K562 (cell line): ENCODE results near the gene CTIF. TPM values are rescaled to one million over a fixed set of nuclear protein-coding genes. Genes with fewer than 3 reads are reported as not detected.

Experiments used
- ATAC-seq: fragments of 200-7000 bp; cut with Tn5 transposase; 3 replicates; pipeline ENCODE4 v1.9.1; 2020; ENCODE audit warnings: moderate library complexity
- BruUV-seq: library from RNA; stranded (reverse); fragments of 400-500 nt; replicated peaks from 2 replicates; lab custom pipeline; 2021; lab: Mats Ljungman, UMichigan
- CTCF ChIA-PET: fragments of 300-600 bp; formaldehyde crosslinking; extraction: SDS; loops from one replicate; lab custom pipeline; 2021; ENCODE audit warnings: low intra/inter-chr PET ratio; lab: Yijun Ruan, JAX
- POLR2A ChIA-PET: fragments of 300-600, 350-650 bp; sonication (Branson Sonifier 250); formaldehyde crosslinking; extraction: SDS; loops from one replicate; lab custom pipeline; 2021; ENCODE audit warnings: antibody characterized with exemption, inconsistent platforms; lab: Yijun Ruan, JAX
- DNase-seq, 4 experiments: peaks; one replicate each; pipeline versions ENCODE4 v3.0.0 to v3.0.0-alpha.2; 2011 to 2018; ENCODE audit warnings: low spot score in 3 of 4, mixed read lengths in 3 of 4; ENCODE audit errors: extremely low read depth in 1 of 4
- FAIRE-seq: peaks from 2 replicates; lab custom pipeline; 2011; peaks lifted over from hg19 to GRCh38; lab: Jason Lieb, UNC
- H2AFZ ChIP-seq: 2 replicates; pipeline ENCODE4 v1.6.0; 2011; ENCODE audit warnings: low read depth, low read length, control low read depth, inconsistent platforms
- H3K27ac ChIP-seq: fragments of 200-600 bp; 3 replicates; pipeline ENCODE4 v1.8.0; 2011; ENCODE audit warnings: low read depth, mild to moderate bottlenecking, control low read depth, inconsistent platforms, low read length, moderate library complexity, mixed read lengths; ENCODE audit errors: extremely low read depth
- H3K27me3 ChIP-seq, 2 experiments: fragments of 300-600 bp in 1 of 2; 2 replicates in 1 of 2; 3 replicates in 1 of 2; pipeline versions ENCODE4 v1.6.0 to v1.8.0; 2011; ENCODE audit warnings: inconsistent platforms in 2 of 2, low read length in 2 of 2, mild to moderate bottlenecking in 1 of 2, mixed read lengths in 1 of 2, moderate library complexity in 1 of 2; ENCODE audit not compliant: control insufficient read depth in 2 of 2, insufficient read depth in 2 of 2
- H3K36me3 ChIP-seq: fragments of 300-600 bp; 3 replicates; pipeline ENCODE4 v1.8.0; 2011; ENCODE audit warnings: mild to moderate bottlenecking, low read length, inconsistent platforms; ENCODE audit not compliant: control insufficient read depth, insufficient read depth
- H3K4me1 ChIP-seq, 2 experiments: fragments of 200-600 bp in 1 of 2; replicated peaks in 1 of 2; 2 replicates in 1 of 2; 3 replicates in 1 of 2; pipeline versions ENCODE4 v1.5.1 to v1.8.0; 2011; ENCODE audit warnings: inconsistent platforms in 2 of 2, low read length in 2 of 2, mild to moderate bottlenecking in 1 of 2, mixed read lengths in 1 of 2, moderate library complexity in 1 of 2; ENCODE audit not compliant: control insufficient read depth in 2 of 2, insufficient read depth in 2 of 2
- H3K4me2 ChIP-seq: 2 replicates; pipeline ENCODE4 v1.6.1; 2011; ENCODE audit warnings: low read length, control low read depth, inconsistent platforms, mixed read lengths; ENCODE audit not compliant: insufficient read depth
- H3K4me3 ChIP-seq: fragments of 200-600 bp; sonication (generic), shearing (Covaris generic); 2 replicates; pipeline ENCODE4 v1.5.1; 2016; ENCODE audit warnings: control low read depth, inconsistent platforms
- H3K79me2 ChIP-seq: fragments of 200-600 bp; 3 replicates; pipeline ENCODE4 v1.8.0; 2011; ENCODE audit warnings: low read length, inconsistent platforms; ENCODE audit not compliant: control insufficient read depth, insufficient read depth
- H3K9ac ChIP-seq, 2 experiments: 2 replicates each; pipeline versions ENCODE4 v1.6.0 to v1.6.1; 2011; ENCODE audit warnings: low read depth in 2 of 2, low read length in 2 of 2, control low read depth in 1 of 2, inconsistent platforms in 1 of 2, mild to moderate bottlenecking in 1 of 2, mixed read lengths in 1 of 2; ENCODE audit not compliant: insufficient read depth in 1 of 2
- H3K9me1 ChIP-seq: one replicate; pipeline ENCODE4 v1.6.0; 2011; ENCODE audit warnings: inconsistent platforms, mild to moderate bottlenecking, low read length, moderate library complexity; ENCODE audit not compliant: control insufficient read depth, insufficient read depth
- H3K9me3 ChIP-seq: replicated peaks from 2 replicates; pipeline ENCODE4 v1.5.1; 2011; ENCODE audit warnings: low read depth, low read length, inconsistent platforms; ENCODE audit not compliant: control insufficient read depth, insufficient read depth
- H4K20me1 ChIP-seq: replicated peaks from 2 replicates; pipeline ENCODE4 v1.6.1; 2011; ENCODE audit warnings: low read length, inconsistent platforms, mixed read lengths; ENCODE audit not compliant: control insufficient read depth, insufficient read depth
- DIDO1 ChIP-seq: fragments of 450-650 bp; IDR thresholded peaks from 2 replicates; pipeline ENCODE4 v1.6.1; 2016; ENCODE audit warnings: low read depth, missing biosample characterization, missing genetic modification characterization
- SAFB ChIP-seq: fragments of 200-400 bp; formaldehyde crosslinking; IDR thresholded peaks from 2 replicates; pipeline ENCODE4 v1.6.1; 2017; ENCODE audit warnings: low read depth, low read length, borderline replicate concordance
- WGBS: fragments of 100-300 bp; shearing (Covaris generic); methylation state at CpG from one replicate; pipeline ENCODE4 v1.1.6; 2016; ENCODE audit warnings: low coverage, mixed read lengths; ENCODE audit not compliant: insufficient coverage; ENCODE audit errors: missing lambda C conversion rate; 5-methylcytosine and 5-hydroxymethylcytosine counted together
- in situ Hi-C: fragments of 300-500 bp; cut with MboI; formaldehyde crosslinking; loops from 4 replicates; pipeline ENCODE4 v1.15.0; 2018; ENCODE audit warnings: inconsistent platforms, mixed read lengths
- intact Hi-C: fragments of 100-400 bp; cut with micrococcal nuclease; formaldehyde crosslinking; loops from 2 replicates; pipeline ENCODE4 v1.14.2; 2022
- polyA plus RNA-seq, 8 experiments: library from polyadenylated mRNA; depleted of rRNA in 4 of 8; stranded (reverse) in 5 of 8; unstranded in 3 of 8; fragments of >200 nt; fragmentation: Nextera tagmentation in 2 of 8; fragmentation: Illumina TruSeq in 1 of 8; extraction: Ambion mirVana in 2 of 8; extraction: Trizol in 1 of 8; gene quantifications; 2 replicates each; pipeline versions ENCODE4 v1.2.1 to v1.2.3, GENCODE V29; 2011 to 2014; ENCODE audit warnings: inconsistent platforms in 1 of 8, missing spikeins in 1 of 8
- total RNA-seq, 7 experiments: library from RNA; depleted of rRNA in 6 of 7; stranded (reverse); fragments of >200 nt in 6 of 7; fragmentation: Illumina TruSeq in 2 of 7; extraction: Trizol in 2 of 7; gene quantifications; 2 replicates each; pipeline versions ENCODE4 v1.2.1 to v1.2.3, GENCODE V29; 2011 to 2021; ENCODE audit warnings: low replicate concordance in 1 of 7
- TF ChIP-seq, protein P1 (sequence below): sonication (generic); formaldehyde crosslinking; IDR thresholded peaks from 2 replicates; pipeline ENCODE4 v1.8.1; 2023; ENCODE audit warnings: mild to moderate bottlenecking, missing genetic modification reagents
- TF ChIP-seq, protein P2 (sequence below): fragments of 200-800 bp; sonication (Bioruptor generic); IDR thresholded peaks from 2 replicates; pipeline ENCODE4 v1.6.1; 2017; ENCODE audit warnings: missing genetic modification characterization, missing compliant biosample characterization
- TF ChIP-seq, protein P3 (sequence below): fragments of 450-650 bp; IDR thresholded peaks from 2 replicates; pipeline ENCODE4 v1.6.1; 2016; ENCODE audit warnings: mild to moderate bottlenecking, moderate library complexity

The CTIF gene
- total and polyA plus RNA-seq, 9 of the 15 experiments (the other 6 are each of a cell fraction or from before 2014, with no cell fraction given) = 0.17 to 11.5 (median 2.2) TPM

DNA sequence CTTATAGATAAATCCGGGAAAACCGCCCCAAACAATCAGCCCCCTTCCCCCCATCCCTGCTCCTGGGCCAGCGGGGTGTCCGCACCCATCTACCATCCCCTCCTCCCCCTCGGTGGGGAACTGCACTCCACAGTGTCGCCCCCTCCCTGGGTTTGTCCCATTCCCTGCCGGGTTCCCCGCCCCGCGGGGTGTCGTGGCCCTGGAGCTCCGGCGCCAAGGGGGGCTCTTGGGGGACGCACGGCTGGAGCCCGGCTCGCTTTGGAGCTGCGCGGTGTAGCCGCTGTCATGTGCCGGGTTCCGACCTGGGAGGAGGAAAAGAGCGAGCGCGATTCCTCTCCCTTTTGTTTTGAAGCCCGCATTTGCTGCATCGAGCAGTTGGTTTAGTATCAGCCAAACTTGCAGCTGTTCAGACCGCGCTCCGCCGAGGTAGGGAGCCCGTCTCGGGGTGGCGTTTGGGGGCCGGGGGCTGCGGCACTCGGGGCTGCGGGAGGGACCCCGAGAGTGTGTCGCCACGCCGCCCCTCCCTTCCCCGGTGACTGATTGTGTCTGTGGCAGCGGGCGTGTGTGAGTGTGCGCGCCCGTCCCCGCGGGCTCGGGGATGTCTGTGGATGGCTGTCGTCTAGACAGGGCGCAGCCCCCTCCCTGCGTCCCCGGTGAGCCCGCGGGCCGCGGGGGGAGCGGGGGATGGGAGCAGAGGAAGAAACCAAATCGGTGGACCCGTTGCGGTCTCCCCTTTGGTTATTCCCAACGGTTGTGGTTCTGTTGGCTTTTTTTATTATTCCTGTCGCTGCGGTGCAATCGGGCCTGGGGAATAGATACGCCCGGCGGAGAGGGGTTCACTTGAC is 797 bp downstream of the CTIF start:
- peak overlapping the region; percentile 80 for H2AFZ ChIP-seq
- in situ Hi-C loops = no loop called here
- H3K79me2 ChIP-seq = peaks cover 24% of the 10 kb centered on the region
- no peaks in the 10 kb centered on the region for H3K9me1 ChIP-seq
- ChIA-PET CTCF (no interaction called here), POLR2A (interaction anchor here (0.5 kb wide), 1 partner anchor 262 kb away, joined by 3 read pairs; no protein-coding TSS in a partner anchor)
- no peaks in the 10 kb centered on the region for H3K36me3 ChIP-seq
- intact Hi-C loops = loop anchor here (10.0 kb wide), 1 partner anchor 65 kb away; no protein-coding TSS in a partner anchor
- H4K20me1 ChIP-seq = no peaks in the 10 kb centered on the region
- peak overlapping the region; percentile 71 to 94; a peak in 3 of 4 replicates for H3K9ac ChIP-seq
- DNase-seq (peak; percentile 18 to 44 (median 32)), FAIRE-seq (no peak), ATAC-seq (peak; percentile 19)
- peak overlapping the region; percentile 62 for H3K4me3 ChIP-seq
- peak overlapping the region; percentile 80 for H3K4me2 ChIP-seq
- under 1% methylated on average over 24 of the region's 70 CpGs for WGBS
- no peaks in the 10 kb centered on the region for H3K27me3 ChIP-seq
- peaks cover 28 to 37% of the 10 kb centered on the region in 2 experiments for H3K4me1 ChIP-seq
- H3K9me3 ChIP-seq = no peaks in the 10 kb centered on the region
- no TSS peak for BruUV-seq
- H3K27ac ChIP-seq = peak overlapping the region; percentile 67; the same call in 2 of the 3 replicates
- TF ChIP-seq, protein P1, sequence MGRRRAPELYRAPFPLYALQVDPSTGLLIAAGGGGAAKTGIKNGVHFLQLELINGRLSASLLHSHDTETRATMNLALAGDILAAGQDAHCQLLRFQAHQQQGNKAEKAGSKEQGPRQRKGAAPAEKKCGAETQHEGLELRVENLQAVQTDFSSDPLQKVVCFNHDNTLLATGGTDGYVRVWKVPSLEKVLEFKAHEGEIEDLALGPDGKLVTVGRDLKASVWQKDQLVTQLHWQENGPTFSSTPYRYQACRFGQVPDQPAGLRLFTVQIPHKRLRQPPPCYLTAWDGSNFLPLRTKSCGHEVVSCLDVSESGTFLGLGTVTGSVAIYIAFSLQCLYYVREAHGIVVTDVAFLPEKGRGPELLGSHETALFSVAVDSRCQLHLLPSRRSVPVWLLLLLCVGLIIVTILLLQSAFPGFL (CRISPR knock-in tag) = no peak
- TF ChIP-seq DIDO1 (tag) (no peak), SAFB (peak; percentile 67; the same call in 1 of the 2 replicates)
- TF ChIP-seq, protein P2, sequence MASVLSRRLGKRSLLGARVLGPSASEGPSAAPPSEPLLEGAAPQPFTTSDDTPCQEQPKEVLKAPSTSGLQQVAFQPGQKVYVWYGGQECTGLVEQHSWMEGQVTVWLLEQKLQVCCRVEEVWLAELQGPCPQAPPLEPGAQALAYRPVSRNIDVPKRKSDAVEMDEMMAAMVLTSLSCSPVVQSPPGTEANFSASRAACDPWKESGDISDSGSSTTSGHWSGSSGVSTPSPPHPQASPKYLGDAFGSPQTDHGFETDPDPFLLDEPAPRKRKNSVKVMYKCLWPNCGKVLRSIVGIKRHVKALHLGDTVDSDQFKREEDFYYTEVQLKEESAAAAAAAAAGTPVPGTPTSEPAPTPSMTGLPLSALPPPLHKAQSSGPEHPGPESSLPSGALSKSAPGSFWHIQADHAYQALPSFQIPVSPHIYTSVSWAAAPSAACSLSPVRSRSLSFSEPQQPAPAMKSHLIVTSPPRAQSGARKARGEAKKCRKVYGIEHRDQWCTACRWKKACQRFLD = no peak
- TF ChIP-seq, protein P3, sequence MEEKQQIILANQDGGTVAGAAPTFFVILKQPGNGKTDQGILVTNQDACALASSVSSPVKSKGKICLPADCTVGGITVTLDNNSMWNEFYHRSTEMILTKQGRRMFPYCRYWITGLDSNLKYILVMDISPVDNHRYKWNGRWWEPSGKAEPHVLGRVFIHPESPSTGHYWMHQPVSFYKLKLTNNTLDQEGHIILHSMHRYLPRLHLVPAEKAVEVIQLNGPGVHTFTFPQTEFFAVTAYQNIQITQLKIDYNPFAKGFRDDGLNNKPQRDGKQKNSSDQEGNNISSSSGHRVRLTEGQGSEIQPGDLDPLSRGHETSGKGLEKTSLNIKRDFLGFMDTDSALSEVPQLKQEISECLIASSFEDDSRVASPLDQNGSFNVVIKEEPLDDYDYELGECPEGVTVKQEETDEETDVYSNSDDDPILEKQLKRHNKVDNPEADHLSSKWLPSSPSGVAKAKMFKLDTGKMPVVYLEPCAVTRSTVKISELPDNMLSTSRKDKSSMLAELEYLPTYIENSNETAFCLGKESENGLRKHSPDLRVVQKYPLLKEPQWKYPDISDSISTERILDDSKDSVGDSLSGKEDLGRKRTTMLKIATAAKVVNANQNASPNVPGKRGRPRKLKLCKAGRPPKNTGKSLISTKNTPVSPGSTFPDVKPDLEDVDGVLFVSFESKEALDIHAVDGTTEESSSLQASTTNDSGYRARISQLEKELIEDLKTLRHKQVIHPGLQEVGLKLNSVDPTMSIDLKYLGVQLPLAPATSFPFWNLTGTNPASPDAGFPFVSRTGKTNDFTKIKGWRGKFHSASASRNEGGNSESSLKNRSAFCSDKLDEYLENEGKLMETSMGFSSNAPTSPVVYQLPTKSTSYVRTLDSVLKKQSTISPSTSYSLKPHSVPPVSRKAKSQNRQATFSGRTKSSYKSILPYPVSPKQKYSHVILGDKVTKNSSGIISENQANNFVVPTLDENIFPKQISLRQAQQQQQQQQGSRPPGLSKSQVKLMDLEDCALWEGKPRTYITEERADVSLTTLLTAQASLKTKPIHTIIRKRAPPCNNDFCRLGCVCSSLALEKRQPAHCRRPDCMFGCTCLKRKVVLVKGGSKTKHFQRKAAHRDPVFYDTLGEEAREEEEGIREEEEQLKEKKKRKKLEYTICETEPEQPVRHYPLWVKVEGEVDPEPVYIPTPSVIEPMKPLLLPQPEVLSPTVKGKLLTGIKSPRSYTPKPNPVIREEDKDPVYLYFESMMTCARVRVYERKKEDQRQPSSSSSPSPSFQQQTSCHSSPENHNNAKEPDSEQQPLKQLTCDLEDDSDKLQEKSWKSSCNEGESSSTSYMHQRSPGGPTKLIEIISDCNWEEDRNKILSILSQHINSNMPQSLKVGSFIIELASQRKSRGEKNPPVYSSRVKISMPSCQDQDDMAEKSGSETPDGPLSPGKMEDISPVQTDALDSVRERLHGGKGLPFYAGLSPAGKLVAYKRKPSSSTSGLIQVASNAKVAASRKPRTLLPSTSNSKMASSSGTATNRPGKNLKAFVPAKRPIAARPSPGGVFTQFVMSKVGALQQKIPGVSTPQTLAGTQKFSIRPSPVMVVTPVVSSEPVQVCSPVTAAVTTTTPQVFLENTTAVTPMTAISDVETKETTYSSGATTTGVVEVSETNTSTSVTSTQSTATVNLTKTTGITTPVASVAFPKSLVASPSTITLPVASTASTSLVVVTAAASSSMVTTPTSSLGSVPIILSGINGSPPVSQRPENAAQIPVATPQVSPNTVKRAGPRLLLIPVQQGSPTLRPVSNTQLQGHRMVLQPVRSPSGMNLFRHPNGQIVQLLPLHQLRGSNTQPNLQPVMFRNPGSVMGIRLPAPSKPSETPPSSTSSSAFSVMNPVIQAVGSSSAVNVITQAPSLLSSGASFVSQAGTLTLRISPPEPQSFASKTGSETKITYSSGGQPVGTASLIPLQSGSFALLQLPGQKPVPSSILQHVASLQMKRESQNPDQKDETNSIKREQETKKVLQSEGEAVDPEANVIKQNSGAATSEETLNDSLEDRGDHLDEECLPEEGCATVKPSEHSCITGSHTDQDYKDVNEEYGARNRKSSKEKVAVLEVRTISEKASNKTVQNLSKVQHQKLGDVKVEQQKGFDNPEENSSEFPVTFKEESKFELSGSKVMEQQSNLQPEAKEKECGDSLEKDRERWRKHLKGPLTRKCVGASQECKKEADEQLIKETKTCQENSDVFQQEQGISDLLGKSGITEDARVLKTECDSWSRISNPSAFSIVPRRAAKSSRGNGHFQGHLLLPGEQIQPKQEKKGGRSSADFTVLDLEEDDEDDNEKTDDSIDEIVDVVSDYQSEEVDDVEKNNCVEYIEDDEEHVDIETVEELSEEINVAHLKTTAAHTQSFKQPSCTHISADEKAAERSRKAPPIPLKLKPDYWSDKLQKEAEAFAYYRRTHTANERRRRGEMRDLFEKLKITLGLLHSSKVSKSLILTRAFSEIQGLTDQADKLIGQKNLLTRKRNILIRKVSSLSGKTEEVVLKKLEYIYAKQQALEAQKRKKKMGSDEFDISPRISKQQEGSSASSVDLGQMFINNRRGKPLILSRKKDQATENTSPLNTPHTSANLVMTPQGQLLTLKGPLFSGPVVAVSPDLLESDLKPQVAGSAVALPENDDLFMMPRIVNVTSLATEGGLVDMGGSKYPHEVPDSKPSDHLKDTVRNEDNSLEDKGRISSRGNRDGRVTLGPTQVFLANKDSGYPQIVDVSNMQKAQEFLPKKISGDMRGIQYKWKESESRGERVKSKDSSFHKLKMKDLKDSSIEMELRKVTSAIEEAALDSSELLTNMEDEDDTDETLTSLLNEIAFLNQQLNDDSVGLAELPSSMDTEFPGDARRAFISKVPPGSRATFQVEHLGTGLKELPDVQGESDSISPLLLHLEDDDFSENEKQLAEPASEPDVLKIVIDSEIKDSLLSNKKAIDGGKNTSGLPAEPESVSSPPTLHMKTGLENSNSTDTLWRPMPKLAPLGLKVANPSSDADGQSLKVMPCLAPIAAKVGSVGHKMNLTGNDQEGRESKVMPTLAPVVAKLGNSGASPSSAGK = peak; percentile 36; the same call in 1 of the 2 replicates
